Caco-2 (cell line): ENCODE data around the gene MICAL3. TPM values are rescaled to one million over a fixed set of nuclear protein-coding genes. Genes with fewer than 3 reads are reported as not detected.

Experiments used
- BruUV-seq: library from RNA; stranded (reverse); fragments of 400-500 nt; replicated peaks from 2 replicates; lab custom pipeline; 2021; lab: Mats Ljungman, UMichigan
- CTCF ChIA-PET: fragments of 300-600 bp; sonication (Branson Sonifier 250); formaldehyde crosslinking; loops from one replicate; lab custom pipeline; 2022; ENCODE audit warnings: antibody characterized with exemption; lab: Charles Lee
- POLR2A ChIA-PET: fragments of 300-600 bp; sonication (Branson Sonifier 250); formaldehyde crosslinking; loops from one replicate; lab custom pipeline; 2022; ENCODE audit warnings: antibody characterized with exemption; lab: Charles Lee
- DNase-seq, 2 experiments: peaks; one replicate each; pipeline versions ENCODE4 v3.0.0 to v3.0.0-alpha.2; 2020 to 2022
- H3K27me3 ChIP-seq: replicated peaks from 2 replicates; pipeline ENCODE4 v1.6.0; 2011; ENCODE audit warnings: low read length; ENCODE audit not compliant: control insufficient read depth, insufficient read depth
- H3K36me3 ChIP-seq: 2 replicates; pipeline ENCODE4 v1.5.1; 2011; ENCODE audit warnings: low read length; ENCODE audit not compliant: control insufficient read depth, insufficient read depth
- H3K4me1 ChIP-seq: fragments of 250-450 bp; sonication (Bioruptor Pico); 2 replicates; pipeline ENCODE4 v1.5.1; 2020; ENCODE audit warnings: mild to moderate bottlenecking
- H3K4me3 ChIP-seq: 2 replicates; pipeline ENCODE4 v1.5.1; 2011; ENCODE audit warnings: low read depth, mild to moderate bottlenecking, control low read depth, low read length
- H3K9me3 ChIP-seq: fragments of 250-450 bp; sonication (Bioruptor Pico); 2 replicates; pipeline ENCODE4 v1.5.1; 2020; ENCODE audit warnings: mild to moderate bottlenecking, moderate library complexity
- H3K27ac Mint-ChIP-seq: one replicate; pipeline ENCODE4 v1.8.0; 2022; ENCODE audit warnings: mixed read lengths; ENCODE audit not compliant: unreplicated experiment
- H3K27me3 Mint-ChIP-seq: one replicate; pipeline ENCODE4 v1.8.0; 2022; ENCODE audit warnings: mixed read lengths; ENCODE audit not compliant: insufficient read depth, unreplicated experiment
- H3K36me3 Mint-ChIP-seq: one replicate; pipeline ENCODE4 v1.8.0; 2022; ENCODE audit warnings: mild to moderate bottlenecking, mixed read lengths; ENCODE audit not compliant: insufficient read depth, unreplicated experiment
- H3K4me1 Mint-ChIP-seq: one replicate; pipeline ENCODE4 v1.8.0; 2022; ENCODE audit warnings: low read depth, mixed read lengths; ENCODE audit not compliant: unreplicated experiment
- H3K4me3 Mint-ChIP-seq: one replicate; pipeline ENCODE4 v1.8.0; 2022; ENCODE audit warnings: mild to moderate bottlenecking, moderate library complexity, mixed read lengths; ENCODE audit not compliant: unreplicated experiment
- H3K9me3 Mint-ChIP-seq: one replicate; pipeline ENCODE4 v1.8.0; 2022; ENCODE audit warnings: mixed read lengths; ENCODE audit not compliant: unreplicated experiment
- CTCF ChIP-seq, 2 experiments: fragments of 200-600 bp in 1 of 2; IDR thresholded peaks; 1 replicate in 1 of 2; 2 replicates in 1 of 2; pipeline versions ENCODE4 v1.5.1 to v1.8.0; 2011 to 2022; ENCODE audit warnings: antibody characterized with exemption in 1 of 2, control low read depth in 1 of 2, inconsistent platforms in 1 of 2, low read depth in 1 of 2, low read length in 1 of 2, mild to moderate bottlenecking in 1 of 2, moderate library complexity in 1 of 2; ENCODE audit not compliant: insufficient read depth in 1 of 2, severe bottlenecking in 1 of 2, unreplicated experiment in 1 of 2
- intact Hi-C: fragments of 100-400 bp; cut with micrococcal nuclease; formaldehyde crosslinking; loops from one replicate; pipeline ENCODE4 v1.10.0; 2022; ENCODE audit not compliant: unreplicated experiment
- total RNA-seq: library from RNA; stranded (reverse); gene quantifications from 2 replicates; pipeline ENCODE4 v1.2.3, GENCODE V29; 2022

The MICAL3 gene
- total RNA-seq, 1 experiment from 2014 or later: 65.6 TPM

GRCh38 chr22:17795661-17796548 is 228.5 kb downstream of the MICAL3 start:
- Histone ChIP-seq H3K36me3 (no peaks in the 10 kb centered on the region), H3K27me3 (no peaks in the 10 kb centered on the region), H3K4me3 (no peak overlapping the region), H3K4me1 (peaks cover 9% of the 10 kb centered on the region), H3K9me3 (no peaks in the 10 kb centered on the region)
- DNase-seq: no peak
- ChIA-PET CTCF (no interaction called here), POLR2A (no interaction called here)
- H3K27me3 Mint-ChIP-seq: no peaks in the 10 kb centered on the region
- H3K4me3 Mint-ChIP-seq: no peak overlapping the region
- H3K9me3 Mint-ChIP-seq: no peaks in the 10 kb centered on the region
- no peak for TF ChIP-seq CTCF (IDR thresholded peaks at IDR 0.05; ENCODE audit: insufficient read depth in 1 of 2, low read depth in 1 of 2, low read length in 1 of 2, severe bottlenecking in 1 of 2, unreplicated experiment in 1 of 2)
- H3K36me3 Mint-ChIP-seq: peaks cover 5% of the 10 kb centered on the region
- peaks cover 29% of the 10 kb centered on the region for H3K4me1 Mint-ChIP-seq
- intact Hi-C loops: no loop called here
- BruUV-seq: no TSS peak
- no peak overlapping the region for H3K27ac Mint-ChIP-seq

GRCh38 chr22:17794726-17795542 is 229.4 kb downstream of the MICAL3 start:
- Mint-ChIP-seq H3K27me3 (no peaks in the 10 kb centered on the region), H3K27ac (peak overlapping the region; percentile 5), H3K4me3 (no peak overlapping the region), H3K9me3 (no peaks in the 10 kb centered on the region), H3K4me1 (peaks cover 19% of the 10 kb centered on the region), H3K36me3 (peaks cover 7% of the 10 kb centered on the region)
- intact Hi-C loops: no loop called here
- CTCF ChIA-PET: no interaction called here
- TF ChIP-seq CTCF (IDR thresholded peaks at IDR 0.05; ENCODE audit: insufficient read depth in 1 of 2, low read depth in 1 of 2, low read length in 1 of 2, severe bottlenecking in 1 of 2, unreplicated experiment in 1 of 2): no peak
- no TSS peak for BruUV-seq
- DNase-seq: no peak
- POLR2A ChIA-PET: no interaction called here
- Histone ChIP-seq H3K36me3 (no peaks in the 10 kb centered on the region), H3K4me1 (peaks cover 9% of the 10 kb centered on the region), H3K4me3 (no peak overlapping the region), H3K9me3 (no peaks in the 10 kb centered on the region), H3K27me3 (no peaks in the 10 kb centered on the region)

- peaks cover 7% of the 10 kb centered on the region for H3K36me3 Mint-ChIP-seq
- H3K4me3 Mint-ChIP-seq: no peak overlapping the region
- no peak overlapping the region for H3K27ac Mint-ChIP-seq
- ChIA-PET POLR2A (no interaction called here), CTCF (no interaction called here)
- Histone ChIP-seq H3K36me3 (no peaks in the 10 kb centered on the region), H3K27me3 (no peaks in the 10 kb centered on the region), H3K4me3 (no peak overlapping the region), H3K4me1 (peaks cover 9% of the 10 kb centered on the region; the same call in 1 of the 2 replicates), H3K9me3 (no peaks in the 10 kb centered on the region)
- intact Hi-C loops: no loop called here
- peaks cover 18% of the 10 kb centered on the region for H3K4me1 Mint-ChIP-seq
- no peak for TF ChIP-seq CTCF (IDR thresholded peaks at IDR 0.05; ENCODE audit: insufficient read depth in 1 of 2, low read depth in 1 of 2, low read length in 1 of 2, severe bottlenecking in 1 of 2, unreplicated experiment in 1 of 2)
- no peak for DNase-seq
- H3K27me3 Mint-ChIP-seq: no peaks in the 10 kb centered on the region
- no TSS peak for BruUV-seq
- H3K9me3 Mint-ChIP-seq: no peaks in the 10 kb centered on the region
Measured at GRCh38 chr22:17792854-17793434, 231.4 kb downstream of the MICAL3 start.
